Liver (tissue), 3 donors: ENCODE results near the gene ELF2.

Source experiments
- ATF3 ChIP-seq: IDR thresholded peaks from 2 replicates; pipeline ENCODE4 v1.6.1; 2016; ENCODE audit warnings: antibody characterized with exemption
- CTCF ChIP-seq: fragments of 150-350 bp; IDR thresholded peaks from 2 replicates; pipeline ENCODE4 v1.5.1; 2017; ENCODE audit warnings: improper control_type of control experiment, low read depth, low read length; ENCODE audit not compliant: missing input control
- FOXA1 ChIP-seq: IDR thresholded peaks from 2 replicates; pipeline ENCODE4 v1.6.1; 2016; ENCODE audit warnings: antibody characterized with exemption
- FOXA2 ChIP-seq: IDR thresholded peaks from 2 replicates; pipeline ENCODE4 v1.6.1; 2016; ENCODE audit warnings: antibody characterized with exemption
- GABPA ChIP-seq, 2 donors: IDR thresholded peaks in 1 of 2; conservative IDR thresholded peaks in 1 of 2; 2 replicates each; pipeline ENCODE4 v1.6.1; 2016; ENCODE audit warnings: antibody characterized with exemption in 2 of 2, mild to moderate bottlenecking in 1 of 2, moderate library complexity in 1 of 2
- JUND ChIP-seq, 2 donors: IDR thresholded peaks; 2 replicates each; pipeline ENCODE4 v1.6.1; 2016; ENCODE audit warnings: antibody characterized with exemption in 2 of 2
- MAX ChIP-seq: IDR thresholded peaks from 2 replicates; pipeline ENCODE4 v1.6.1; 2016; ENCODE audit warnings: antibody characterized with exemption
- RAD21 ChIP-seq, 2 donors: IDR thresholded peaks; 2 replicates each; pipeline ENCODE4 v1.6.1; 2016; ENCODE audit warnings: antibody characterized with exemption in 2 of 2, mild to moderate bottlenecking in 2 of 2
- REST ChIP-seq: IDR thresholded peaks from 2 replicates; pipeline ENCODE4 v1.6.1; 2016; ENCODE audit warnings: antibody characterized with exemption, mild to moderate bottlenecking
- RXRA ChIP-seq, 2 donors: IDR thresholded peaks; 2 replicates each; pipeline ENCODE4 v1.6.1; 2017 to 2018; ENCODE audit warnings: antibody characterized with exemption in 2 of 2, mild to moderate bottlenecking in 1 of 2
- SP1 ChIP-seq: IDR thresholded peaks from 2 replicates; pipeline ENCODE4 v1.6.1; 2018; ENCODE audit warnings: antibody characterized with exemption, mild to moderate bottlenecking
- TAF1 ChIP-seq: conservative IDR thresholded peaks from 2 replicates; pipeline ENCODE4 v1.6.1; 2016; ENCODE audit warnings: antibody characterized with exemption, mild to moderate bottlenecking
- YY1 ChIP-seq: IDR thresholded peaks from 2 replicates; pipeline ENCODE4 v1.6.1; 2016; ENCODE audit warnings: antibody characterized with exemption, mild to moderate bottlenecking
- ZBTB33 ChIP-seq: IDR thresholded peaks from 2 replicates; pipeline ENCODE4 v1.6.1; 2016; ENCODE audit warnings: antibody characterized with exemption
- donor health status: healthy.
- donor health status: healthy.

GRCh38 chr4:139018971-139019758 lies 157.9 kb downstream of the ELF2 start:
- TF ChIP-seq CTCF (no peak), REST (no peak), SP1 (no peak), JUND (IDR thresholded peaks at IDR 0.05) (no peak), TAF1 (no peak), MAX (no peak), RXRA (IDR thresholded peaks at IDR 0.05) (no peak), FOXA1 (no peak), YY1 (no peak), RAD21 (IDR thresholded peaks at IDR 0.05) (no peak), ZBTB33 (no peak), GABPA (IDR thresholded peaks at IDR 0.05 in 1 of 2, conservative IDR thresholded peaks at IDR 0.05 in 1 of 2) (no peak), ATF3 (no peak), FOXA2 (no peak)
